Tibial nerve (tissue), 4 donors: ENCODE measurements around the gene CXorf38. TPM values are rescaled to one million over a fixed set of nuclear protein-coding genes. Genes with fewer than 3 reads are reported as not detected.

Experiments
- DNase-seq, 2 donors: peaks; one replicate each; pipeline ENCODE4 v3.0.0-alpha.2; 2019; ENCODE audit warnings: low spot score in 2 of 2
- H3K27ac ChIP-seq, 4 donors: fragments of 200-600 bp; sonication (generic) in 3 of 4; one replicate each; pipeline ENCODE4 v1.5.1; 2017 to 2019; ENCODE audit warnings: mild to moderate bottlenecking in 1 of 4
- H3K27me3 ChIP-seq, 2 donors: fragments of 200-600 bp; sonication (generic) in 1 of 2; one replicate each; pipeline versions ENCODE4 v1.5.1 to v1.6.0; 2017 to 2019
- H3K36me3 ChIP-seq, 3 donors: fragments of 200-600 bp; sonication (generic); one replicate each; pipeline ENCODE4 v1.5.1; 2018 to 2019
- H3K4me1 ChIP-seq, 4 donors: fragments of 200-600 bp; sonication (generic) in 3 of 4; one replicate each; pipeline ENCODE4 v1.5.1; 2017 to 2019
- H3K4me3 ChIP-seq, 4 donors: fragments of 200-600 bp; sonication (generic) in 3 of 4; one replicate each; pipeline ENCODE4 v1.5.1; 2017 to 2019; ENCODE audit warnings: mild to moderate bottlenecking in 1 of 4, moderate library complexity in 1 of 4
- H3K9me3 ChIP-seq, 4 donors: fragments of 200-600 bp; sonication (generic) in 3 of 4; one replicate each; pipeline ENCODE4 v1.5.1; 2017 to 2019
- EP300 ChIP-seq, 2 donors: sonication (generic); formaldehyde crosslinking; IDR thresholded peaks; one replicate each; pipeline ENCODE4 v1.6.1; 2017; ENCODE audit warnings: antibody characterized with exemption in 2 of 2, mild to moderate bottlenecking in 1 of 2
- POLR2A ChIP-seq, 2 donors: fragments of 450-650 bp; IDR thresholded peaks; one replicate each; pipeline ENCODE4 v1.6.1; 2017; ENCODE audit warnings: antibody characterized with exemption in 2 of 2, mild to moderate bottlenecking in 2 of 2, moderate library complexity in 2 of 2
- WGBS, 2 donors: methylation state at CpG; one replicate each; pipeline ENCODE4 v1.1.5; 2018; 5-methylcytosine and 5-hydroxymethylcytosine counted together
- total RNA-seq, 4 donors: library from RNA; depleted of rRNA; stranded (reverse); fragments of >200 nt; gene quantifications; one replicate each; pipeline ENCODE4 v1.1.0, GENCODE V29; 2016
- TF ChIP-seq, protein P1 (sequence below), 5 experiments: fragments of 200-600 bp in 3 of 5; fragments of 450-650 bp in 2 of 5; sonication (generic) in 3 of 5; IDR thresholded peaks; one replicate each; pipeline ENCODE4 v1.5.1; 2016 to 2019; ENCODE audit warnings: antibody characterized with exemption in 5 of 5, mild to moderate bottlenecking in 3 of 5, moderate library complexity in 2 of 5

CXorf38 gene
- total RNA-seq, 4 donors from 2014 or later: 19.0 to 24.5 (median 21.4) TPM

DNA sequence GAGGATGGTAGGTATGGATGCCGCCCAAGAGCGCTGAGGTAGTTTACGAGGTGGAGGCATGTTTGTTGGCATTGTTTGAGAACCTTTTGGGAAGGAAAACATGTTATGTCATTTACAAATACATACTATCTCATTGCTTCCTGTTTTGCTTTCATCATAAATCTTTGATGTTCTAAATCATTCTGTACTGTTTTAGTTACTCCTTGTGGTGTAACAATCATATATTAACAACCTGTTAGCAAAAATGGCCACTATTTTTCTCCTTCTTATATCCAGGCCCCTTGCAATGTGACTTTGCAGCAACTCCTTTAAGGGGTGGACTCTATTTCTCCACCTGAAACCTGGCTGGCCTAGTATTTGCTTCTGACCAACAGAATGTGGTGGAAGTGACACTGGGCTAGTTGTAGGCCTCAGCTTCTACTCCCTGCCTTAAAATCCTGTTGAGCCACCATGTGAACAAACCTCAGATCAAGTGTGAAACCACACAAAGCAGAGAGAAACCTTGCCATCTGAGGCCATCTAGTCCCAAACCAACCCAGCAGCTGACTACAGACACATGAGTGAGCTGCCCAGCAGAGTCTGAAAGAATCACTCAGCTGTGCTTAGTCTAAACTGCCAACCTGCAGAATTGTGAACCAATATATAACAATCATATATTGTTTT lies 15.8 kb upstream of the CXorf38 start:
- DNase-seq: no peak
- peaks cover 0 to 4% of the 10 kb centered on the region in 2 donors for H3K27me3 ChIP-seq
- TF ChIP-seq, protein P1, sequence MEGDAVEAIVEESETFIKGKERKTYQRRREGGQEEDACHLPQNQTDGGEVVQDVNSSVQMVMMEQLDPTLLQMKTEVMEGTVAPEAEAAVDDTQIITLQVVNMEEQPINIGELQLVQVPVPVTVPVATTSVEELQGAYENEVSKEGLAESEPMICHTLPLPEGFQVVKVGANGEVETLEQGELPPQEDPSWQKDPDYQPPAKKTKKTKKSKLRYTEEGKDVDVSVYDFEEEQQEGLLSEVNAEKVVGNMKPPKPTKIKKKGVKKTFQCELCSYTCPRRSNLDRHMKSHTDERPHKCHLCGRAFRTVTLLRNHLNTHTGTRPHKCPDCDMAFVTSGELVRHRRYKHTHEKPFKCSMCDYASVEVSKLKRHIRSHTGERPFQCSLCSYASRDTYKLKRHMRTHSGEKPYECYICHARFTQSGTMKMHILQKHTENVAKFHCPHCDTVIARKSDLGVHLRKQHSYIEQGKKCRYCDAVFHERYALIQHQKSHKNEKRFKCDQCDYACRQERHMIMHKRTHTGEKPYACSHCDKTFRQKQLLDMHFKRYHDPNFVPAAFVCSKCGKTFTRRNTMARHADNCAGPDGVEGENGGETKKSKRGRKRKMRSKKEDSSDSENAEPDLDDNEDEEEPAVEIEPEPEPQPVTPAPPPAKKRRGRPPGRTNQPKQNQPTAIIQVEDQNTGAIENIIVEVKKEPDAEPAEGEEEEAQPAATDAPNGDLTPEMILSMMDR (IDR thresholded peaks at IDR 0.05): no peak
- TF ChIP-seq EP300 (IDR thresholded peaks at IDR 0.05) (no peak), POLR2A (IDR thresholded peaks at IDR 0.05) (no peak)
- no peaks in the 10 kb centered on the region for H3K9me3 ChIP-seq
- H3K27ac ChIP-seq: no peak overlapping the region
- 84 to 88% methylated on average over 3 of the region's 3 CpGs for WGBS, 2 donors
- H3K36me3 ChIP-seq: peaks cover 0 to 48% (median 0%) of the 10 kb centered on the region in 3 donors
- H3K4me3 ChIP-seq: no peak overlapping the region
- H3K4me1 ChIP-seq: no peaks in the 10 kb centered on the region

DNA sequence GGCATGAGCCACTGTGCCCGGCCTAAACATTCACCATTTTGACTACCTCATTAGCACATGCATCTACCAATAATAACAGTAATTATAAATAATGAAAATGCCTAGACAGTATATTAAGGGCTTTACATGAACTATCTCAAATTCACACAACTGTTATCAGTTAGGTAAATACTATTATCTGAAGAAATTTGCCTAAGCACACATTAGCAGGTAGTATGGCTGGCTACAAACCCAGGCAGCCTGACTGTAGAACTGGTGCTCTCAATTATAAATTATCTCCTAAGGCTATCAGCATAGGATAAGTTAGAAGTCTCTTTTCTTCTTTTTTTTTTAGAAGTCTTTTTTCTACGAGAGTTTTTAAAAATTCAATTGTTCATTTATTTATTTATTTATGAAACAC lies 14.1 kb upstream of the CXorf38 start:
- no peak for TF ChIP-seq EP300 (IDR thresholded peaks at IDR 0.05)
- TF ChIP-seq, protein P1 (IDR thresholded peaks at IDR 0.05): no peak
- TF ChIP-seq POLR2A (IDR thresholded peaks at IDR 0.05): no peak
- Histone ChIP-seq H3K27ac (no peak overlapping the region), H3K4me3 (no peak overlapping the region), H3K36me3 (peaks cover 0 to 48% (median 0%) of the 10 kb centered on the region in 3 donors), H3K27me3 (peaks cover 0 to 10% of the 10 kb centered on the region in 2 donors), H3K9me3 (no peaks in the 10 kb centered on the region), H3K4me1 (no peaks in the 10 kb centered on the region)
- no peak for DNase-seq
- WGBS, 2 donors: 65 to 83% methylated on average over 2 of the region's 2 CpGs

DNA sequence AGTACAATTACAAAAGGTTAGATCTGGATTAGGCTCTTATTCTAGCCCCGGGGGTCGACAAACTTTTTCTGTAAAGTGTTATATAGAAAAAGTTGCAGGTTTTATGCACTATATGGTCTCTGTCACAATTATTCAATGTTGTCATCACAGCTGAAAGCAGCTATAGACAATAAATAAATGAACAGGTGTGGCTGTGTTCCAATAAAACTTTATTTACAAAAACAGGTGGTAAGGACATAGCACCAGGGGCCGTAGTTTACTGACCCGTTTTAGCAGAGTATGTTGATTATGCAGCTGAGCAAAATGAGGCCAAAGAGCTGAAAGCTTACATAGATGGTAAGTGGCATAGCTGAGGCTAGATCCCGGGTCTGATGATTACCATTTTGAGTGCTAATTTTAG lies 13.0 kb upstream of the CXorf38 start:
- H3K36me3 ChIP-seq: peaks cover 0 to 48% (median 0%) of the 10 kb centered on the region in 3 donors
- no peak overlapping the region for H3K27ac ChIP-seq
- H3K4me1 ChIP-seq: no peaks in the 10 kb centered on the region
- no peak for TF ChIP-seq POLR2A (IDR thresholded peaks at IDR 0.05)
- TF ChIP-seq, protein P1 (IDR thresholded peaks at IDR 0.05): no peak
- TF ChIP-seq EP300 (IDR thresholded peaks at IDR 0.05): no peak
- peaks cover 0 to 9% of the 10 kb centered on the region in 2 donors for H3K27me3 ChIP-seq
- 86 to 87% methylated on average over 5 of the region's 5 CpGs for WGBS, 2 donors
- no peak for DNase-seq
- no peaks in the 10 kb centered on the region for H3K9me3 ChIP-seq
- no peak overlapping the region for H3K4me3 ChIP-seq

DNA sequence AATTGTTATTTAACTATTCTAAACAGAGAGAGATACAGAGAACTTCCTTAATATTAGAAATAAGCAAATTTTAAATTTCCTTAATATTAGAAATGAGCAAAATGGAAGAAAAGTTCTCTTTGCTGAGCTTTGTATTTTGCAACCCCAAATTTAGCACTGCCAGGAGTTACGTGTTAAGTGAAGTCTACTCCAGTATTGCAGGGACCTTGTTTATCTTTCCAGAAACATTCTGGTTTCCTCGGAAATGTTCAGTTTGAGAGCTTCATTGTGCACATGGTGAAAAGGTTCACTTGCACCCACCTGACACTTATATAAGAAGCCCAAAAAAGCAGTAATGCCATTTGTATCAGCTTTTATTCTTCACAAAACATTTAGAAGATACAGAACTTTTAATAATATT lies 6.2 kb upstream of the CXorf38 start:
- TF ChIP-seq, protein P1 (IDR thresholded peaks at IDR 0.05): no peak
- TF ChIP-seq EP300 (IDR thresholded peaks at IDR 0.05) (no peak), POLR2A (IDR thresholded peaks at IDR 0.05) (no peak)
- peaks cover 0 to 12% (median 0%) of the 10 kb centered on the region in 3 donors for H3K36me3 ChIP-seq
- 55 to 72% methylated on average over 2 of the region's 2 CpGs for WGBS, 2 donors
- H3K9me3 ChIP-seq: no peaks in the 10 kb centered on the region
- H3K27ac ChIP-seq: no peak overlapping the region
- H3K4me1 ChIP-seq: no peaks in the 10 kb centered on the region
- H3K4me3 ChIP-seq: no peak overlapping the region
- H3K27me3 ChIP-seq: peaks cover 0 to 11% of the 10 kb centered on the region in 2 donors
- no peak for DNase-seq

DNA sequence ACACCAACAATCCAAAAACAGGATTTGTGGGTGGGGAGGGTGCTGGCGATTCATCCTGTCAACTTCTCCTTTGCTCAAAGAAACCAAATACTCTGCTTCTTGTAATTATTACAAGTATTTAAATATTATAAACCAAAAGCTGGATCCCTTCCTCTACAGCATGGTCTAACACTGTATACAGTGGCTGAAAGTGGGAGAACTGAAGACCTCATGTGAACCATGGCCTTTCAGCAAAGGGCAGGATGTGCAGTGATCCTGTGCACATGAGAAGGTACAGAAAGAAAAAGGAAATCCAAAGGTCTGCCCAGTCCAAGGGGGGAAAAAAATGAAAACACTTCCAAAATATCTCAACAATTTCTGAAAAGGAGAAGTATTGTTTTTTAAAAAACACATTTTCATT lies 5.3 kb upstream of the CXorf38 start:
- DNase-seq: no peak
- Histone ChIP-seq H3K4me1 (peaks cover 0 to 4% (median 0%) of the 10 kb centered on the region in 4 donors), H3K27ac (peak overlapping the region in 1 of 4 donors; percentile 6), H3K9me3 (no peaks in the 10 kb centered on the region), H3K4me3 (no peak overlapping the region), H3K27me3 (peaks cover 0 to 16% of the 10 kb centered on the region in 2 donors), H3K36me3 (peaks cover 0 to 8% (median 0%) of the 10 kb centered on the region in 3 donors)
- whole genome bisulfite sequencing, 2 donors: 74 to 87% methylated on average over 1 of the region's 1 CpG
- TF ChIP-seq EP300 (IDR thresholded peaks at IDR 0.05) (no peak), POLR2A (IDR thresholded peaks at IDR 0.05) (no peak)
- TF ChIP-seq, protein P1 (IDR thresholded peaks at IDR 0.05): no peak
